GM18511 (cell line): ENCODE results near the gene APOBEC3F.

Experiments used
- ATAC-seq: cut with Tn5 transposase; IDR thresholded peaks from one replicate; pipeline ENCODE4 v1.9.1; 2021; ENCODE audit warnings: mild to moderate bottlenecking, moderate library complexity; ENCODE audit not compliant: unreplicated experiment

Gene APOBEC3F

DNA sequence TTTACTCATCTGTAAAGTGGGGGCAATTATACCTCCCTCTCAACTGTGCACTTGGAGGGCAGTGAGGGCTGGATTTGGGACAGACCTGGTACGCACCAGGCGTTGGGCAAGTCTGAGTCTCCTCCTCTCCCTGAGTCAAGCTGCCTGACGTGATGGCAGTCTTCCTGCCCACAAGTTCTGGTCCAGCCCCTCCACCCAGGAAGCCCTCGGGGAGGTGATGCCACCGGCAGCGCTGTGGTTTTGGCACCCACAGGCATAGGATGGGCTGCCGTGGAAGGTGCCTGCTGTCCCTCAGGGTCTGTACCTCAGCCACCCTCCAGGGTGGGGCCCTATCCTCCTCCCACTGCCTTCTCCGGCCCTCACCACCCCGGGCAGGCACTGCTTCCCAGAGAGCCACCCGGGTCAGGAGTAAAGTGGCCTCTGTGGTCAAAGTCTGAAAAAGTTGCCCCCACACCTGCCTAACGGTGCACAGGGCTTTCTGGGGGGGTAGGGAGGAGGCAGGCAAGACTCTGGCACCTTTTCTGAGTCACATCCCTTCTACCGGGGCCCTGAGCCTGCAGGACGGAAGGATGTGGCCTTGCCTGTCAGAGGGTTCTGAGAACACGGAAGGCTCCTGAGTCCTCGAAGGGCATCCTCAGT lies 49.9 kb downstream of the APOBEC3F start:
- no peak for ATAC-seq

GRCh38 chr22:39091126-39092081 lies 50.7 kb downstream of the APOBEC3F start:
- ATAC-seq, result no peak

GRCh38 chr22:39092111-39092862 lies 51.6 kb downstream of the APOBEC3F start:
- no peak for ATAC-seq

DNA sequence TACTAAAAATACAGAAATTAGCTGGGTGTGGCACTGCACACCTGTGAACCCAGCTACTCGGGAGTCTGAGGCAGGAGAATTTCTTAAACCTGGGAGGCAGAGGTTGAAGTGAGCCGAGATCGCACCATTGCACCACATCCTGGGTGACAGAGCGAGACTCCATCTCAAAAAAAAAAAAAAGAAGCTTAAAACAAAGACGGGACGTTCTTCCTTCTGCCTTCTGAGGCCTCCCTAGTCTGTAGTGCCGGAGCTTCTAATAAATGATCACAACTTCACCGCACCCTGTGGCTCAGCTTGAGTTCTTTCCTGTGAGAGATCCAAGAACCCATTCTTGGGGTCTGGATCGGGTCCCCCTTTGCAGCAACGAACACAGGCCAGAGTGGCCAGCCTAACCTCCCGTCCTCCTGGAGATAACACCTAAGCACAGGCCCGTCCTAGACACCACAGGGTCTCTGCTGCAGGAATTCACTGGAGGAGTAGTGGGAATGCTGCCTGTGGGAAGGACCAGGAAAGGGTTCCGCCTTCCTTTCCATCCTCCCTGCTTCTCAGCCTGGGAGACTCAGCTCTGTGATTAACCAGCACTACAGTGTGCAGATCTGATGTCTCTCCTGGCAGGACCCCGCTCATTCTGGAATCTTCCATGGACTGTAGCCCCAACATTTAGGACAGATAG lies 54.2 kb downstream of the APOBEC3F start:
- no peak for ATAC-seq

- ATAC-seq, result no peak
Observed at GRCh38 chr22:39095971-39096370, 55.3 kb downstream of the APOBEC3F start.

- ATAC-seq, result no peak
Observed at GRCh38 chr22:39097098-39098020, 56.7 kb downstream of the APOBEC3F start, which contains the start of gene APOBEC3H. Gene APOBEC3H, plus strand, starts transcription at chr22:39097244. Its CDS starts 3,035 bp downstream, at chr22:39100279.

DNA sequence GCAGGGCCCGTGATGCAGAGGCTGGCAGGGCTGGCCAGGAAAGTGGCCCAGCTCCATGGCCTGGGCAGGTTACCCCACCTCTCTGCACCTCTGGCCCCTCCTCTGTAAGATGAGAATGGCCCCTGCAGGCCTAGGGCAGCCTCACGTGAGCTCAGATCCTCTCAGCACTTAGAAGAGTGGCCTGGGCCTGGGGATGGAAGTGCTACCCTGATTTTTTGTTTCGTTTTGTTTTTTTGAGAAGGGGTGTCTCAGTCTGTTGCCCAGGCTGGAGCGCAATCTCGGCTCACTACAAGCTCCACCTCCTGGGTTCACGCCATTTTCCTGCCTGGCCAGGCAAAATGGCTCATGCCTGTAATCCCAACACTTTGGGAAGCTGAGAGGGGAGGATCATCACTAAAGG lies 57.4 kb downstream of the APOBEC3F start:
- ATAC-seq, result peak; percentile 49

- no peak for ATAC-seq
Observed at GRCh38 chr22:39098576-39098975, 57.9 kb downstream of the APOBEC3F start.

GRCh38 chr22:39101226-39101625 lies 60.6 kb downstream of the APOBEC3F start:
- ATAC-seq, result no peak

DNA sequence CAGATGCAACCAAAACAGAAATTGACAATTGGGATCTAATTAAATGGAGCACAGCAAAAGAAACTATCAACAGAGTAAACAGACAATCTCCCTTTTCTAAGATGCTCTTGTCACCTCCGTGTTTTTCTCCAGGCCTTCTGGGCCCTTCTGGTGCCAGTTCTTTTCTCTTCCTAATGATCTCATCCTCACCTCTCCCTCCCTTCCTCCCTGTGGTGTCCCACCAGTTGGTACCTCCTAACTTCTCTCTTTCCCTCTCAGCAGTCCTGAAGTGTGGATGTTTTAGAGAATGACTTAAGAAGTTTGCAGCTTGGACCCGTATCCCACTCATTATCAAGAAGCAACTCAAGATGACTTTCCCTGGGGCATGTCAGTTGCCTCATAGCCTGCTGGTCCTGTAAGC lies 62.8 kb downstream of the APOBEC3F start:
- no peak for ATAC-seq
